GM19193 (cell line): ENCODE data around the gene EYA2.

Experiments
- POLR2A ChIP-seq: IDR thresholded peaks from 4 replicates; pipeline ENCODE4 v1.6.1; 2011; ENCODE audit not compliant: insufficient read depth, insufficient read length; ENCODE audit errors: extremely low read depth

EYA2 gene

DNA sequence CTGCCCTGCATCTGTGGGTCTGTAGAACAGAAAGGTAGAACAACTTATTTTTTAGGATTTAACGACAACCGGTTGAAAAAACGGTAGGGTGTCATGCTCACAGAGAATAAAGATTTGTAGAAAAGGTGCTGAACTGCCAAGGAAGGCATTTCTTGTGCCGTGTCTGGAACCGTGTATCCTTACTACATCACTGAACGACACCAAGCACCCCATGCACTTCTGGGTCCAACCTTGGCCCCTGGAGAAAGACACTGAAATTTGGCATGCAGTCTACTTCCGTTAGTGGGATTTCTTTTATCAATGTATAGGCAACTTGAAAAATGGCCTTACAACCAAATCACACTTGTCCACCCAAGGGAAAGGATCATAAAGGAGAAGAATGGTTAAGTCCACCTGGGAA lies 316.4 kb downstream of the EYA2 start:
- TF ChIP-seq POLR2A: no peak

DNA sequence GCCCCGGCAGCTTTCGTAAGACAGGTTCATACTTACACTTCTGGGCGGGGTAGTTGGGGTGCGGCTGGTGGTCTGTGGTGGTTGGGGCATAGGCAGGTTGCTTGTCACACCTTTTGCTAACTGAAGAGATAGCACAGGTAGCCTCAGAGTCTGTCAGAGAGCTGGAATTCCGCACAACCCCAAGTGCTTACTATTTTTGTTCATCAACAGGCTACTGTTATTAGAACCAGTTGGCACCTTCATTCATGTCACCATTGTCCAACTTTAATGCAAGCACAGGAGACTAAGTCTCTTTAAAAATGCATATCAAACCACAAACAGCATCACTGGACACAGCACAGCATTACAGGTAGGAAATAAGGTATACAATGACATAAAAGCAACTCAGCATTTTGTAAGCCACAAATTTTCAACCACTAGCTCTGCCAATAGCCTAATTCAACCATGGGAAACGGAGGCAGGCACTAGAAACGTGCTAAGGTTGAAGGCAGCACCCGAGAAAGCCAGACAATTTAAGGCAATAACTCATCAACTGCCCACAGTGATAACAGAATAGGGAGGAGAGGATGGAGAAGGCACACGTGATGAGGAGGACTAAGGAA lies 318.1 kb downstream of the EYA2 start:
- no peak for TF ChIP-seq POLR2A

- no peak for TF ChIP-seq POLR2A
These were observed 319.3 kb downstream of the EYA2 start for GRCh38 chr20:47213966-47214365.

DNA sequence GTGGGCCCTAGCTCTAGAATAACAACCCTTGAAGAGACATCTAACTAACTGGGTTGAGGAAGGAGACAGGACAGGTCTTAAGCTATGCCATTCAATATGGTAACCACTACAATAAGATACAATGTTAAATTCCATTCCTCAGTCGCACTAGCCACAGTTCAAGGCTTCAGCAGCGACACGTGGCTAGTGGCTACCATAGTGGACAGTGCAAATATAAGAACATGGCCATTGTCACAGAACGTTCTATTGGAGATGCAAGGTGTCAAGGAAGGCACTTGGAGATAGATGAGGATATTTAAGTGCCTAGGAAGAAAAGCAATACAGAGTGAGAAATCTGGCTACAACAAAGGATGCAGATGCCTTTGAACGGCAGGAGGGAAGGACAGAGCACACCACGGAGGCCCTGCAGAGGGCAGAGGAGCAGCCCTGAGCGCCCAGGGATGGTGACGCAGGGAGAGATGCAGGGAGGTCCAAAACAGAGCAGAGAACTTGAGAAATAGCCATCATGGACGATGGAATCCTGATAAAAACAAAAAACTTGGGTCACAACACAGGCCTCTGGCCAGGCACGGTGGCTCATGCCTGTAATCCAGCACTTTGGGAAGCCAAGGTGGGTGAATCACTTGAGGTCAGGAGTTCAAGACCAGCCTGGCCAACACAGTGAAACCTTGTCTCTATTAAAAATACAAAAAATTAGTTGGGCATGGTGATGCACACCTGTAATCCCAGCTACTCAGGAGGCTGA lies 321.2 kb downstream of the EYA2 start:
- TF ChIP-seq POLR2A: no peak

GRCh38 chr20:47216819-47217410 lies 322.3 kb downstream of the EYA2 start:
- no peak for TF ChIP-seq POLR2A

DNA sequence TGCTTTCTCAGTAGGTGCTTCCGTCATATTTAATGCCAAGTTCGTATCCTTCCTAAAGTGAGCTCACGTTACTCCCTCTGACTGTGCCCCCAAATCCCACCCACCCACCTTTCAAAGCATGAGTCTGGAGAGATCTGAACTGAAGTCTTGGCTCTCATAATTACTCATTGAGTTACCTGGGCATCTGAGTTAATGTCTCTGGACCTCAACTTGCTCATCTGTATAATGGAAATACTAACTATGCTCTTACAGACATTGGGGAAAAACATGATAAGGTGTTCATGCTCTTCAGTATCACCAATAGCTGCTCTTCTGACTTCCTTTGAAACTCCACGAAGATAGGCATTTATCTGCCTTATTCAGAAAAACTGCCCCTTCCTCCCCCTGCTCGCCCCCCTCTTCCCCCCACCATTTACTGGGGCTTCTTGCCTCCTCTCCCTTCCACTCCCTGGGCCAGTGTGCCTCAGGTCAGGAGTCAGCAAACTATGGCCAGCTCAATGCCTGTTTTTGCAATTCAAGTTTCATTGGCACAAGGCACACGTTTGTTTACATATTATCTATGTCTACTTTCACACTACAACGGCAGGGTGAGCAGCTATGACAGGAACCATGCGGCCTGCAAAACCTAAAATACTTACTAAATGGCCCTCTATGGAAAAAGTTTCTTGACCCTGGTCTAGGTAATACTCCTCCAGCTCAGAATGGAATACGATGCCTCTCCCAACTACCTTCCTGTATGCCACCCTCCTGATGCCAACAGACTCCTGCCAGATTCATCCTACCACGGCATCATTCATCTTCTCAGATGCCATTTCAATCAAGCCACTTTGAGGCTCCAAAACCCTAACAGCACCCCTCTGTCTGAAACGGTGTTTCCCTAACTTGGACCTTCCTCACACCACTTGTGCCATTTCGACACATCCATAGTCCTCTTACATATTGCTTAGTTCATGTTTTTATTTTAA lies 323.1 kb downstream of the EYA2 start:
- TF ChIP-seq POLR2A: no peak

DNA sequence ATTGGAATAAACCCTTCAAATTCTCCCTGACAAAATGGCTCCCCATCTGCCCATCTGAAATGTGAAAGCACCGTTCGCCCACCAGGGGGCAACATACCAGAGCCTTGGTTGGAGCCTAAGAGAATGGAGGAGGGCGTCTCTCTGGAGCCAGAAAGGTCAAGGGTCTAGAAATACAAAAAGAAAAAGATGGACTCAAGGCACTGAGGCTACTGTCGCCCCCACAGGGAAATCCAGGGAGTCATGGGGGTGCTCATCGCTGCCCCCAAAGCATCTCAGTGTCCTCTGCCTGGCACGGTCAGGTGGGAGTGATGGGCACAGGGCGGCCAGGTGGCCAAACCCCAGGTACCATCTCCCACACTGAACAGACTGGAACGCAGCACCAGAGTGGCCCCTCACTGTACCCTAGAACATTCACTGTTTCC lies 325.5 kb downstream of the EYA2 start:
- TF ChIP-seq POLR2A: no peak

GRCh38 chr20:47221036-47221625 lies 326.5 kb downstream of the EYA2 start:
- no peak for TF ChIP-seq POLR2A

DNA sequence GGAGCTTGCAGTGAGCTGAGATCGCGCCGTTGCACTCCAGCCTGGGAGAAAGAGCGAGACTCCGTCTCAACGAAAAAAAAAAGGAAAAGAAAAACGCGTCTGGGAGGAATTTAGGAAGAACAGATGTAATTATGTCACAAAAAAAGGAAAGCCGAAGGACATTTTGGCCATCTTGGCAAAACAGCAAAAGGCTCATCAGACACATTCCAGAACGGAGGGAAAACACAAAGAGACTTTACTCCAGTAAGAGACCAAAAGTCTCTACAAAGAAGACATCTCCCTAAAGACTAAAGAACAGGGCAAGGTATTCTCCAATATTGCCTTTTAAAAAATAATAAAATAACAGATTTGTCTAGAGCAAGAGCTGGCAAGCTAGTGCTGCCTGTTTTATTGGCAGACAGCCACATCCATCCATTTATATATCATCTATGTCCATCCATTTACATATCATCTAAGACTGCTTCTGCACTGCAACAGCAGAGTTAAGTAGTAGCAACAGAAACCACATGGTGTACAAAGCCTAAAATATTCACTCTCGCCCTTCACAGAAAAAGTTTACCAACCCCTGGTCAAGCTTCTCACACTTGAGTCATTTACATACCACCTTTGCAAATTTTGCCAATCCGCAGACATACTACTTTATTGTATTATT lies 328.0 kb downstream of the EYA2 start:
- no peak for TF ChIP-seq POLR2A

GRCh38 chr20:47223896-47224295 lies 329.3 kb downstream of the EYA2 start:
- TF ChIP-seq POLR2A: no peak

DNA sequence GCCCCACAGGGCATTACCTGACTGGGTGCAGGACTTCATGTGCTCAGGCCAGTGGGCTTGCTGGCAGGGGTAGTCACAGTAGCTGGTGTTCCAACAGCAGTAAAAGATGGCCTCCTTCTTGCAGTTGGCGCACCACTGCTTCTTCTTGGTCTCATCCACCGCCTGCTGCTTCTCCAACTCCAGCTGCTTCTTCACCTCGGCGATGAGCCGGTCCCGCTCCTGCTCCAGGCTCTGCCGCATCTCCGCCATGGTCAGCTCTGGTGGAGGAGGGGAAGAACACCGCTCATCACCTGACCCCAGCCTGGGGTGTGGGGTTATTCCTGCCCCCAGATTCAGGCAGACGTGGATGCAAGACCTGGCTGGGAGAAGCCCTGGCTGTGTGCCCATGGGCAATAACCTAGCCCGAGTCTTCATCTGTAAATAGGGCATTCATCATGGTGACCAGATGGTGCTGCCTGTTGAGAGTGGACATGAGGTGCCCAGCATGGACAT lies 329.7 kb downstream of the EYA2 start:
- TF ChIP-seq POLR2A: no peak

DNA sequence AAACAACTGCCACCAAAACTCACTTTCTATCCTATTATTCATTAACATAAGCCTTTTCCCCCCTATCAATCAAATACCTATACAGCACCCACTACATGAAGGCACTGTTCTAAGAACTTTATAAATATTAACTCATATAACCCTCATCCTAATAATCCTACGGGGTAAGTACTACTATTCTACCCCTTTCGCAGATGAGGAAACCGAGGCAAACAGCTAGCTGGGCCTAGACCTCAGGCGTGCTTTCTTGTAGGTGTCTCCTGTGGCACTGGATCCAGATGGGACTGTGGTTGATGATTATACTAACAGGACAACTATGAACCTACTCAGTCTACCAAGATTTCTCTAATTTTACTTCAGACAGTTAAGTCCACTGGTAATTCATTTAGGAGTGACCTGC lies 330.2 kb downstream of the EYA2 start:
- no peak for TF ChIP-seq POLR2A

- TF ChIP-seq POLR2A: no peak
These were observed 330.8 kb downstream of the EYA2 start for GRCh38 chr20:47225458-47225857.

GRCh38 chr20:47227119-47227518 lies 332.5 kb downstream of the EYA2 start:
- TF ChIP-seq POLR2A: no peak

- TF ChIP-seq POLR2A: no peak
These were observed 332.9 kb downstream of the EYA2 start for GRCh38 chr20:47227576-47227975.

DNA sequence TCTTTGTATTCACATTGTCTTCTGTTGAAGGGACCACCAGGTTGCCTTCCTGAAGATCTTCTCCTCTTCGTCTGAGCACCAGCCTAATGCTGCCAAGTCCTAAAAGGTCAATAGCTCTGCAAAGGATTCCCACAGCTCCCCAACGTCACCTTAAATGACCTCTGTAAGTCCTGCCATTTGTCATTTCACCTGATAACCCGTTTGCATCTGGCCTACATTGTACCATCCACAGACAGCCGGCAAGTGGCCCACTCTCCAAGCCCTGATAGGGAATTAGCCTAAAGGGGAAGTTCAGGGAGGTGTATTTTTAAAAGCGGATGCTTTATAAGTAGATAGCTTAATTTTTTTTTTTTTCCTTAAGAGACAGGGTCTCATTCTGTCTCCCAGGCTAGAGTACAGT lies 334.0 kb downstream of the EYA2 start:
- TF ChIP-seq POLR2A: no peak
